HG02973 (cell line): Measurements from ENCODE around the gene FHIP1A.
A peak's percentile ranks its signal among the peaks of the same experiment; 100 is the strongest.
"Not testable (repeated sequence)": the region's sequence is repeated elsewhere in the genome, so short reads cannot be mapped to it uniquely, and the experiment has no call there.

Source experiments
- ATAC-seq: cut with Tn5 transposase; IDR thresholded peaks from one replicate; pipeline ENCODE4 v1.9.1; 2021; ENCODE audit warnings: moderate library complexity; ENCODE audit not compliant: unreplicated experiment

The FHIP1A gene

DNA sequence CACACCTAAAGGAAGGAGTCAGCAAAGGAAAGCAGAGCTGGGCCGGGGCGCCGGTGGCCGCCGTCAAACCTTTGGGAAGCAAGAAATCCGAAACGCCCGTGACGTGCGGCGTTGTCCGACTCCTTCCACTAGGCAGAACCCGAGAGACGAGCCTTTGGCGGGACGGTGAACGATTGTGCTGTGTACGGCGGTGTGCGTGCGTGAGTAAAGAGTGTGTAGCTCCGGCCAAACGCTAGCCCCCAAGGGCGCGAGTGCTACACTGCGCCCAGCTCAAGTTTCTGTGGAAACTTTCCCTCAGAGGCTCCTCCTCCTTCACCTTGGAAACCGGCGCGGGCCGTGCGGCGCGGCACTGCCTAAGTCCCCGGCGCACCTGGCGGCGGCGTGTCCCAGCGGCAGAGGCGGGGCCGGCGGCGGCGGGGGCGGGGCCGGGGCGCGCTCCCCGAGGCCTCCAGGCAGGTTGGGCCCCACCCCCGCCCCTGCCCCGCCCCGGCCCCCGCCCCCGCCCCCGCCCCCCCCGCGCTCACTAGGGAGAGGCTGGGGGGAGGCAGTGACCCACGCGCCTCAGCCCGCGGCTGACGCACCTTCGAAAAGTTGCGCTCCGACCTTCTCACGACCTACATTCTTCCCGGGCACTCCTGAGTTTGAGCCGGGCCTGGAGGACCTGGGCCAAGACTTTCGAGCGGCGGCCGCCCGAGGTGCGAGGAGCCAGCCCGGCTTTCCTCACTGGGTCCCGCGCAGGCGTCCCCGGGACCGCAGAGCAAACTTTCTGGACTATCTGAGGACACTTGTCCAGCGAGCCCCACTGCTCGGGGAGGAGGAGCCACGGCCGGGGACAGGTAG lies at the start of gene FHIP1A:
Gene FHIP1A, plus strand, starts transcription at position 547 of the 840 bp plus-strand sequence. CDS start 157,084 bp downstream, outside the sequence.
- peak; percentile 88 for ATAC-seq

DNA sequence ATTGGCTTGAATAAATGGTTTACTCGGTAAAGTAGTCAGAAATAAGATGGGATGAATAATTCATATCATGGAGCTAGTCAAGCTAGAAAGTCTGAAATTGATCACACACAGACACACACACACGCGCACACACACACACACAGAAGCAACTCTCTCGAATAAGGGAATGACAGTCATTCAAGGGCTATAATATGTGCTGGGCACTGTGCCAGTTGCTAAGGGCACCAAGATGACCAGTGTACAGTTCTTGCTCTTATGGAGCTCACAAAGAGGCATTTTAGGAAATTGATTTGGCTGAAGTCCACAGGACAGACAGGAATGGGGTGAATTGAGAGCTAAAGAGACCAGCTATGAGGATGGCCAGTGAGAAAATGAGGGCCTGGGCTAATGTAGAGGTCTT lies 49.4 kb upstream of the FHIP1A start:
- no peak for ATAC-seq

DNA sequence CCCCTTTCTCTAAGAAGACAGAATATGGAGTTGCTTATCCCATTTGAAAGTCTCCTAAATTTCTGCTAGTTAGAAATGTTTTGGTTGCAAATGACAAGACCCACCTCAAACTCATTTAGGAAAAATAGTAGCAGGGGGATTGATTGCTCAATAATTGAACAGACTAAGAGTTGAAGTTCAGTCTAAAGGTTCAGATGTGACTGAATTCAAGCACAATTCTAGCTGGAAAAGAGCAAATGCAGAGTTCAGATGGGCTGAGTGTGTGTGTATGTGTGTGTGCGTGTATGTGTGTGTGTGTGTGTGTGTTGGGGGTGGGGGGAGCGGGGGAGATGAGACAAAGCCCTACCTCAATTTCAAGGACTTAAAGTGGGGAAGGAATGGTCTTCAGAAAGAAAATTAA lies 47.9 kb upstream of the FHIP1A start:
- ATAC-seq = no peak

DNA sequence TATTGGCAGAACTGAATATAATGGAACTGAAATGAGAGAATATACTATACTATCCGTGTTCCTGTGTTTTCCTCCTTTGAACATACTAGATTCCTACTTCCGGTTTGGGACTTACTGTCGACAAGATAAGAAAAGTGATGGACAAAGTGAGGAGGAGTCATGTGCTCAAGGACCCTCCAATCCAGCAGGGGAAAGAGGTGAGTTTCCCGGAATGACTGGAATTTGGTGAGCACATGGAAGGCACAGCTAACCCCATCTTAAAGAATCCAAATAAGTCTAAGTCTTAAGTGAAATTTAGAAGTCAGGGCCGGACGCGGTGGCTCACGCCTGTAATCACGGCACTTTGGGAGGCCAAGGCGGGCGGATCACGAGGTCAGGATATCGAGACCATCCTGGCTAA lies 47.0 kb upstream of the FHIP1A start:
- no peak for ATAC-seq

DNA sequence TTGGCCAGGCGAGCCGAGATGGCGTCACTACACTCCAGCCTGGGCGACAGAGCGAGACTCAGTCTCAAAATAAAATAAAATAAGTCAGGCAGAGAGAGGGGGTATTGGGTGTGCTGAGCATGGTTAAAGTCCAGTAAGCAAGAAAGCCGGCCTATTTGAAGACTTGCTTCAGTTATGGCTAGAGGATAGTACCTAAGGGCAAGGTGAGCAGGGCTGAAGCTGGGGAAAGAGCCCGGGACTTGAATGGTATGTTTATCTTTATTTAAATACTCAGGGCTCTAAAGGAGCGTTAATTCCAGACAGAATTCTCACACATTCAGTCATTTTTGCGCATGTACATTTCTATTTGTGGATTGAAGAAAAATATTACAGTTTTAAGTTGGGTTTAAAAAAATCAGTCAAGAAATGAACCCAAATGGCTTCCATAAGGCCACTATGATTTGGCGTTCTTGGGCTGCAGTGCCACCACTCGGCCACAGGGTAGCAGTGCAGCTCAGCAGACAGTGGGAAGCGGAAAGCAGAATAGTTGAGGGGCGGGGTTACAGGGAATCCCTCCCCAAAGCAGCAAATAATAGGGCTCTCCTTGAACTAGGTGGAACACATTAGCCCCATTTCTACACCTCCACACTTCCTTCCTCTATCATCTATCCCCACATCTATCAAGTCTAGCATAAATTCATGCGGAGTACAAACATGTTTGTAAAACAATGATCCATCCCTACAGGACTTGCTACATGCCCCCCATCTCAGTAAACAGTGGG lies 46.4 kb upstream of the FHIP1A start:
- peak; percentile 98 for ATAC-seq

DNA sequence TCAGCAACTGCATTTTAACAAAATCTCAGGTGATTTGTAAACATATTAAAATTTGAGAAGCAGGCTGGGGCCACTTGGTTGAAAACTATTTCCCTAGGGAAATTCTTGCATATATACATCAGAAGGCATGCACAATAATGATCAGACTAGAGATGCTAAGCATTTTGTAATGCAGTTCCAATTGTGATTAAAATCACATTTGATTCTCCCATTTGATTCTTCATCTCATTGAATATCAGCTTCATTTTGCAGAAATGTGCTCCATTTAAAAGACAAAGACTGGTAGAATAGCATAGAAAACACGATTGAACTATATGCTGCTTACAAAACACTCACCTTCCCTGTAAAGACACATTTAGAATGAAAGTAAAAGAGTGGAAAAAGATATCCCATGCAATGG lies 32.4 kb upstream of the FHIP1A start:
- ATAC-seq = no peak

DNA sequence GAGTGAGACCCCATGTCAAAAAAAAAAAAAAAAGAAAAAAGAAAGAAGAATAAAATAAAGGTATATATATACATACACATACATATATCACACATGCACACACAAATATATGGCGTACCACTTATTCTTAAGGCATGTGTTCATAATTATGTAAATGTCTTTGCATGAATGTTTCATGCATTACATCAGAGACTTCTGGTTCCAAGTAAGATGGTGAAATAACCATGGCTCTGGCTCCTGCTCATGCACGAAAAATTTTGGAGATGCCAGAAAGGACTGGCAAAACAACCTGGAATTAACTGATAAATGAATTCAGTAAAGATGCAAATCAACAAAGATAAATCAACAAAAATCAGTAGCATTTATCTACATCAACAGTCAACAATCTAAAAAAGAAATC lies 19.7 kb upstream of the FHIP1A start:
- ATAC-seq = no peak

DNA sequence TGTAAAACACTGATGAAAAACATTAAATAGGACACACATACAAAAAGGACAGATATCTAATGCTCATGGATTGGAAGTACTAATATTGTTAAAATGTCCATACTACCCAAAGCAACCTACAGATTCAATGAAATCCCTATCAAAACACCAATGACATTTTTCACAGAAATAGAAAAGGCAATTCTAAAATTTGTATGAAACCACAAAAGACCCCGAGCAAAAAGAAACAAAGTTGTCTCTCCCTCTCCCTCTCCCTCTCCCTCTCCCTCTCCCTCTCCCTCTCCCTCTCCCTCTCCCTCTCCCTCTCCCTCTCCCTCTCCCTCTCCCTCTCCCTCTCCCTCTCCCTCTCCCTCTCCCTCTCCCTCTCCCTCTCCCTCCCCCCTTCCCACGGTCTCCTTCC lies 19.2 kb upstream of the FHIP1A start:
- not testable (repeated sequence) for ATAC-seq

DNA sequence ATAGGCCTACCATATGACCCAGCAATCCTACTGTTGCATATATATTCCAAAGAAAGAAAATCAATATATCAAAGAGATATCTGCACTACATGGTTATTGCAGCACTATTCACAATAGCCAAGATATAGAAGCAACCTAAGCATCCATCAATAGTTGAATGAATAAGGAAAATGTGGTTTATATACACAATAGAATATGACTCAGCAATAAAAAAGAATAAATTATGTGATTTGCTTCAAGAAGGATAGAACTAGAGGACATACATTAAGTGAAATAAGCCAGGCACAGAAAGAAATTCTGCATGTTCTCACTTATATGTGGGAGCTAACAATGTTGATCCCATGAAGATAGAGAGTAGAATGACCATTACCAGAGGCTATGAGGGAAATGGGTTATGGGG lies 13.1 kb upstream of the FHIP1A start:
- no peak for ATAC-seq

DNA sequence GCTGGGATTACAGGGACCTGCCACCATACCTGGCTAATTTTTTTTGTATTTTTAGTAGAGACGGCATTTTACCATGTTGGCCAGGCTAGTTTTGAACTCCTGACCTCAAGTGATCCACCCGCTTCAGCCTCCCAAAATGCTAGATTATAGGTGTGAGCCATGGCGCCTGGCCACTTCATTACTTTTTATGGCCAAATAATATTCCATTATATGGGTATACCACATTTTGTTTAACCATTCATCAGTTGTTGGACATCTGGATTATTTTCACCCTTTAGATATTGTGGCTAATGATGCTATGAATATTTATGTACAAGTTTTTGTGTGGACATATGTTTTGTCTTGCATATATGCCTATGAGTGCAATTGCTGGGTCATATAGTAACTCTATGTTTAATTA lies 8.6 kb upstream of the FHIP1A start:
- ATAC-seq = no peak

DNA sequence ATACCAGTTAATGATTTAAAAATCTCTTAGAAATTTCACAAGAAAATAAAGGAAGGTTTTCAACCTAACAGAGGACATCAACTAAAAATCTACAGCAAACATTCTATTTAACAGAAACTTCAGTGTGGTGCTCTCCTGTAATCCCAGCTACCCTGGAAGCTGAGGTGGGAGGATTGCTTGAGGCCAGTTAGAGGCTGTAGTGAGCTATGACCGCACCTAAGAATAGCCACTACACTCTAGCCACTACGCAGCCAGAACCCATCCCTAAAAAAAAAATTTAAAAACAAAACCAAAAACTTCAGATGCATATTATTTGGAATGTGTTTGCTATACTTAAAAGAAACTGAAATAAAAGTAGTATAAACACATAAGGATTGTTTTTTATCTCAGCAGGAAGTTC lies 7.2 kb upstream of the FHIP1A start:
- no peak for ATAC-seq

DNA sequence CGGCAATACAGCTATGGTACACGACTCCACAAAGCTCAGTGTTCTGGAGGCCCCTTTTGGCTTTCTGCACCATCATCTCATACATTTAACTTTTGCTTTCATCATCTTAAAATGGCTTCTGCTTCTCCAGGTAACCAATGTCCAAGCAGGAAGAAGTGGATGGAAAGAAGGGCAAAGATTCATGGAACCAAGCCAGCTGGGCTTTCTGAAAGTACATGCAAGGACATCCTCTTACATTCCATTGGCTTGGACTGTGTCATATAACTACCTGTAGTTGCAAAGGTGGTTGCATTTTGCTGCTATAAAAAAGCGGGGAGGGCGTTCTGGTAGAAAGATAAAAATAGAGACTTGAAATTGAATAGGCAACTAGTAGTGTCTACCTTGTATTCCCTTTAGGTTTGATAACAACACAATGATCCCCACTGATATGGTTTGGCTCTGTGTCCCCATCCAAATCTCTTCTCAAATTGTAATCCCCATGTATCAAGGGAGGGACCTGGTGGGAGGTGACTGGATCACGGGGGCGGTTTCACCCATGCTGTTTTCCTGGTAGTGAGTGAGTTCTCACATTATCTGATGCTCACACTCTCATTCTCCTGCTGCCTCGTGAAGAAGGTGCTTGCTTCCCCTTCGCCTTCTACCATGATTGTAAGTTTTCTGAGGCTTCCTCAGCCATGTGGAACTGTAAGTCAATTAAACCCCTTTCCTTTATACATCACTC lies 6.7 kb upstream of the FHIP1A start:
- ATAC-seq = no peak

DNA sequence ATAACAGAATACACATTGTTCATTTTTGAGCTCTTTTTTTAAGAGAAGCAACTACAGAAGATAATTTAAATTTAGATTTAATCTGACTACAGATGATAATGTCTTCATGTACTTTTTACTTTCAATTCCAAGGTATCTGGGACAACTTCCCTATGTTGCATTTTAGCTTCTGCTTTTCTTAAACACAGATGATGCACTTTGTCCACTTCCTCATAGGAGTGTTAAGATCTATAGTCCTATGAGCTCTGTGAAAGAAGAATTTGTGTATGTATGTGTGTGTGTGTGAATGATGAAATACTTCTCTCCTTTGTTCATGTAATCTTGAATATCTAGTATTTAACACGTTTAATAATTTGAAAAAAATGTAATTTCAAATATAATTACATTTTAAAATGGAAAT lies 5.3 kb upstream of the FHIP1A start:
- ATAC-seq = no peak

DNA sequence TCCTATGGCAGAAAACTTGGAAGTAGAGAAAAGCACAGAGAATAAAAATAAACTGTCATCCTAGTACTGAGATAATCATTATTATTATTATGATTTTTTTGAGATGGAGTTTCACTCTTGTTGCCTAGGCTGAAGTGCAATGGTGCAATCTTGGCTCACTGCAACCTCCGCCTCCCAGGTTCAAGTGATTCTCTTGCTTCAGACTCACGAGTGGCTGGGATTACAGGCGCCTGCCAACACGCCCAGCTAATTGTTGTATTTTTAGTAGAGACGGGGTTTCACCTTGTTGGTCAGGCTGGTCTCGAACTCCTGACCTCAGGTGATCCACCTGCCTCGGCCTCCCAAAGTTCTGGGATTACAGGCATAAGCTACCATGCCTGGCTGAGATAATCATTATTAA lies 4.2 kb upstream of the FHIP1A start:
- ATAC-seq = not testable (repeated sequence)

DNA sequence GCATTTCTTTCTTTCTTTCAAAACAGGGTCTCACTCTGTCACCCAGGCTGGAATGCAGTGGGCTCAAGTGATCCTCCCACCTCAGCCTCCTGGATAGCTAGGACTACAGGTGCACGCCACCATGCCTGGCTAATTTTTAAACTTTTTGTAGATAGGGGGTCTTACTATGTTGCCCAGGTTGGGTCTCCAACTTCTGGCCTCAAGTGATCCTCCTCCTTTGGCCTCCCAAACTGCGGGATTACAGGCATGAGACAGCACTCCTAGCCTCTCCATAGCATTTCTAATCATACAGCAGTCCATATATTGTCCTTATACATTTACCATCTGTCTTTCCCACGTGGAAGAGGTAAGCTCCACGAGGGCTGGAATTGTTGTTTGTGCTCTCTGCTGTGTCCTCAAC lies 2.0 kb upstream of the FHIP1A start:
- ATAC-seq = no peak

DNA sequence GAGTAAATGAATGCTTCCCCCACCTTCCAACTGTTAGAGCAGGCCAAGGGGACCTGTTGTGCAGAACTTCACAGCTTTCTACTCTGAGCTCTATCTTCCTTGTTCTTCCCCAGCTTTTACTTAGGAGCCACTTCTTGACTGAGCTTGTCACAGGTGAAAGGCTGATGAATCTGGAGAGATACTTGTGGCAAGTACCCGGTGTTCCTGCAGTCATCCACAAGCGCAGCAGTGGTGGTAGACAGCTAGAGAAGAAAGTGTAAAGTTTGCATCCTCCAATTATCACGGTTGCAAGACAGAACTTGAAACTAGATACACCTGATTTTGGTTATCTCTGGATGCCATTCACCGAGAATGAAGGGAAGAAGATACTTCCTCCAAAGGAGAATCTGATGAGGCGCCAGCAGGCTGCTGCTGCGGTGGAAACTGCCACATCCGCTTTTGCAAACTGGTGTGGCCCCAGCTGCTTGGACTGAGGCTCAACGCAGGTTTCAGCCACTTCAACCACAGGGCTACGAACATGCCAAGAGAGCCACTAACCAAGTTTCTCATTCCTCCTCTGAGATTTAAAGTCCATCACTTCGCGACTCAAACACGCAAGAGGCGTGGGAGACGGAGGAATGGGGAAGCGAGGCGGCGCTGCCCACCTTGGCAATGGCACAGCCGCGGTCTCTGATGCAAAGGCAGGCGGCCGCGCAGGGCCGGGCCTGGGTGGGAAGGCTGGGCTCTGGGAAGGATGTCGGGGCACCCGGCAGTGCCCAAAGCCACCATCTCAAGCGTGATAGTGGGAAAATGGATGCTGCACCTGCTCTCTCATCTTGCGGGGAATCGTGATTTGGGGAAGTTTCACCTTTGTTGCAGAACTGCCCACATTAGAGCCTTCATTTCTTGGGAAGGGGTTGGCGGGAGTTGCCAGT lies 1.3 kb upstream of the FHIP1A start:
- peak; percentile 66 for ATAC-seq

DNA sequence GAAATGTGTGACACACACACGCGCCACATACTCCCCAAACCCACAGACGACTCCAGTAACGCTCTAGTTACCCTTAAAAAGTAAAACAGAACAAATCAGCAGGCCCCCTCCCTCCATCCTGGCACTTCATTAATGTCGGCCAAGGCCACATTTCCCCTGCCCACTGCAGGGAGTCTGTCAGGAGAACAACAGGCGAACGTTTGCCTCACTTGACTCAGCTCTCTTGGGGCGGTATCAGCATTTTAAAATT lies 671 bp upstream of the FHIP1A start:
- no peak for ATAC-seq

DNA sequence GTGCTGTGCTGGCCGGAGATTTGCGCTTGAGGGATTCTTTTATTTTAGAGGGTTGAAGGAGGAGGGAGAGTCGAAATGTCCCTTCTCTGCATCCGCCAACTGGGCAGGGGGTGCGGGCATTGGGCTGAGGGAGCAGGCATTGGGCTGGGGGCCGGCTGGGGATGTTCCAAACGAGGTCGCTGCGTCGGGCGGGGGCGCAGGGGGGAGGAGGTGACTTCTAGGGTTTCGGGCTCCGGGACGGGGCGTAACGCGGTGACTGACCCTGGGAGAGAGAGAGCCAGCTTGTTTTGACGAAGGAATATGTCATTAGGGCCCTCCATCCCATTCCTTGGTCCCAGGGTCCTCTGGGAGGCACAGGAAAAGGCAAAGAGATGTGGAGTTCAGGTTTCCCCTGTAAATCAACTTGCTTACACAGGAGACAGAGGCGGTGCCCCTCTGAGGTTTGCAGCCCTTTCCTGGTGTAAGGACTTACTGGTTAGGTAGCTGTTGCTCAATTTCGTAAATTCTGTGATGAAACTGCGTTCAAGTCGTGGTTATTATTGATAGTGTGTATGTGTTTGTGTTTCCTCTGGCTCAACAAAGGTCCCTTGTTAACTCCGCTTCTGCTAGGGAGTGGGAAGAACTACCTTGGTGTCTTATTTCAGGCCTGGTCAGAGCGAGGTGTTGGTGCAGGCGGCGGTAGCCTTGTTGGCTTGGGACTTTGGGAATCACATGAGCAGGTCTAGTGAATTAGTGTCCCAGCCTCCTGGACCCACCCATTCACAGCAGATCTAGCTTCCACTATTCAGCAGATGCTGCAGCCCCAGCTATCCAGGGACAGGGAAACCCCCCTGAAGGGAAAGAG lies 716 bp downstream of the FHIP1A start:
- ATAC-seq = no peak

DNA sequence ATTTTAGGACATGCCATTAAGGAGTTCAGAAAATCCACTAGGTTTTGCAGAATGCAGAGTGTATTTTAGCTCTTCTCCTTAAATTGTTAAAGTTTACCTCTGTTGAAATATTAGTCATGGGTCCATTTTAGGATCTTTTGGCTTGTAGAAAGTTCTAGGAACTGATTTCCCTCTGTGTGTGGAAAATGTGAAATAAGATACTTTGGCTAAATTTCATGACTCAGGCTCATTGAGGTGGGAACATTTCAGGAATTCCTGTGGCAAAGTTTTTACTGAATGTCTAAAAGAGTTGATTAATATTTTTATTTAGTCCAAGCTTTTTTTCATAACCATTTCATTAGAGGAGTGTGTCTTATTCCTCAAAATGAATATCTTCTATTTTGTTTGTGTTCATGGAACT lies 7.0 kb downstream of the FHIP1A start:
- ATAC-seq = no peak

DNA sequence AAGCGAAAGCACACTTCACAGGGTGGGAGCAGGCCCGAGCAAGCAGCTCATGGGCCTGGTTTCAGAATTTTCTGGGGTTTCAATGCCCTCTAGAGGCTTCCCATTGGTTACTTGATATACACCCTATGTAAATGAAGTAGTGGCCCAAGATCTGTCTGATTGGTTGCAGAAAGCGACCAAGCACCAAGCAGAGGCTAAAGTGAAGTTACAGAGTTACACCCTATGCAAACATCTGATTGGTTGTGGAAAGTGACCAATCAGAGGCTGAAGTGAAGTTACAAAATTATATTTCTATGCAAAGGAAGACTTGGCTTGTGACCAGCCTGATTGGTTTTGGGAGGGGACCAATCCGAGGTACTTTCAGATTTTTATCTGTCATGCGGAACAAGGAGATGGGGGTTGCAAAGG lies 8.2 kb downstream of the FHIP1A start:
- ATAC-seq = no peak
